Amygdala (tissue), 56 donors: Measurements from ENCODE around the gene CADPS.

ENCODE experiments used
- DNase-seq, 56 donors: peaks; one replicate each; lab custom pipeline; 2025; lab: John Stamatoyannopoulos, UW

CADPS gene

GRCh38 chr3:62467966-62468722, 407.1 kb downstream of the CADPS start:
- DNase-seq, result no peak

GRCh38 chr3:62462788-62463187, 412.4 kb downstream of the CADPS start:
- no peak for DNase-seq

- peak in 1 of 56 donors; percentile 3 for DNase-seq
These were observed 413.0 kb downstream of the CADPS start for GRCh38 chr3:62462104-62462762.

GRCh38 chr3:62454916-62455315, 420.3 kb downstream of the CADPS start:
- no peak for DNase-seq

GRCh38 chr3:62453448-62453847, 421.8 kb downstream of the CADPS start:
- DNase-seq, result no peak

GRCh38 chr3:62451211-62451887, 423.9 kb downstream of the CADPS start:
- DNase-seq, result no peak

- no peak for DNase-seq
These were observed 428.8 kb downstream of the CADPS start for GRCh38 chr3:62446337-62446940.

GRCh38 chr3:62445275-62445674, 429.9 kb downstream of the CADPS start:
- DNase-seq, result no peak

GRCh38 chr3:62439978-62440377, 435.2 kb downstream of the CADPS start:
- DNase-seq, result no peak

GRCh38 chr3:62439176-62439813, 435.9 kb downstream of the CADPS start:
- DNase-seq, result no peak

GRCh38 chr3:62436785-62437184, 438.4 kb downstream of the CADPS start:
- no peak for DNase-seq

- no peak for DNase-seq
These were observed 441.8 kb downstream of the CADPS start for GRCh38 chr3:62433396-62433795.

- peak in 2 of 56 donors; percentile 11 to 16 for DNase-seq
These were observed 454.0 kb downstream of the CADPS start for GRCh38 chr3:62421207-62421606.

- no peak for DNase-seq
These were observed 459.1 kb downstream of the CADPS start for GRCh38 chr3:62416144-62416543.

- peak in 3 of 56 donors; percentile 1 to 6 (median 2) for DNase-seq
These were observed 459.9 kb downstream of the CADPS start for GRCh38 chr3:62415312-62415801.

- no peak for DNase-seq
These were observed 460.4 kb downstream of the CADPS start for GRCh38 chr3:62414786-62415185.

- no peak for DNase-seq
These were observed 461.5 kb downstream of the CADPS start for GRCh38 chr3:62413687-62414086.

- no peak for DNase-seq
These were observed 468.3 kb downstream of the CADPS start for GRCh38 chr3:62406945-62407344.

GRCh38 chr3:62405566-62405965, 469.6 kb downstream of the CADPS start:
- DNase-seq, result no peak

- no peak for DNase-seq
These were observed 470.1 kb downstream of the CADPS start for GRCh38 chr3:62405135-62405534.
